BLaER1 treated with 17β-estradiol and CSF1 and Interleukin-3, amounts not matched to agents 10 nM and 100 nM (cell line): Measurements from ENCODE around the gene SYT13.

Experiments used
- H3K27ac ChIP-seq, 11 experiments: shearing (Covaris generic); formaldehyde crosslinking; 2 replicates each; pipeline ENCODE4 v1.8.1; 2022
- H3K27me3 ChIP-seq, 11 experiments: shearing (Covaris generic); formaldehyde crosslinking; 2 replicates each; pipeline ENCODE4 v1.8.1; 2022
- H3K36me3 ChIP-seq, 11 experiments: shearing (Covaris generic); formaldehyde crosslinking; 2 replicates each; pipeline ENCODE4 v1.8.1; 2022
- H3K4me1 ChIP-seq, 10 experiments: shearing (Covaris generic); formaldehyde crosslinking; 2 replicates each; pipeline ENCODE4 v1.8.1; 2022
- H3K4me2 ChIP-seq, 11 experiments: shearing (Covaris generic); formaldehyde crosslinking; 2 replicates each; pipeline ENCODE4 v1.8.1; 2022
- H3K4me3 ChIP-seq, 10 experiments: shearing (Covaris generic); formaldehyde crosslinking; 2 replicates each; pipeline ENCODE4 v1.8.1; 2022
- H3K9ac ChIP-seq, 11 experiments: shearing (Covaris generic); formaldehyde crosslinking; 2 replicates each; pipeline ENCODE4 v1.8.1; 2022
- H3K9me3 ChIP-seq, 11 experiments: shearing (Covaris generic); formaldehyde crosslinking; replicated peaks in 1 of 11; 2 replicates each; pipeline ENCODE4 v1.8.1; 2022
- H4K20me1 ChIP-seq, 11 experiments: shearing (Covaris generic); formaldehyde crosslinking; 2 replicates each; pipeline ENCODE4 v1.8.1; 2022
- Cebpa-rat ChIP-seq, 11 experiments: shearing (Covaris generic); IDR thresholded peaks; 2 replicates each; pipeline ENCODE4 v1.8.1; 2022

The SYT13 gene

GRCh38 chr11:45285250-45285828, 802 bp downstream of the SYT13 start:
- no peak overlapping the region for H3K4me2 ChIP-seq
- H3K4me3 ChIP-seq, result no peak overlapping the region
- peaks cover 0 to 18% (median 5%) of the 10 kb centered on the region in 10 experiments; a peak in 13 of 20 replicates for H3K4me1 ChIP-seq
- H4K20me1 ChIP-seq, result no peaks in the 10 kb centered on the region
- no peaks in the 10 kb centered on the region for H3K36me3 ChIP-seq
- TF ChIP-seq Cebpa-rat (IDR thresholded peaks at IDR 0.05), result no peak
- no peak overlapping the region for H3K27ac ChIP-seq
- H3K9ac ChIP-seq, result no peak overlapping the region
- H3K9me3 ChIP-seq, result peaks cover 0 to 18% (median 9%) of the 10 kb centered on the region in 11 experiments; a peak in 11 of 22 replicates
- H3K27me3 ChIP-seq, result peaks cover 4 to 26% (median 18%) of the 10 kb centered on the region in 11 experiments; a peak in 18 of 22 replicates

- Histone ChIP-seq H3K4me1 (peaks cover 0 to 25% (median 9%) of the 10 kb centered on the region in 10 experiments; a peak in 13 of 20 replicates), H3K27me3 (peaks cover 4 to 24% (median 18%) of the 10 kb centered on the region in 11 experiments; a peak in 18 of 22 replicates), H3K27ac (no peak overlapping the region), H3K9ac (no peak overlapping the region), H3K36me3 (no peaks in the 10 kb centered on the region), H3K9me3 (peaks cover 5 to 20% (median 14%) of the 10 kb centered on the region in 11 experiments; a peak in 18 of 22 replicates), H4K20me1 (no peaks in the 10 kb centered on the region), H3K4me3 (no peak overlapping the region), H3K4me2 (no peak overlapping the region)
- TF ChIP-seq Cebpa-rat (IDR thresholded peaks at IDR 0.05), result no peak
Measured at GRCh38 chr11:45282081-45282480, 4.1 kb downstream of the SYT13 start.

- Histone ChIP-seq H3K27me3 (peaks cover 0 to 10% (median 6%) of the 10 kb centered on the region in 11 experiments; a peak in 14 of 22 replicates), H3K36me3 (no peaks in the 10 kb centered on the region), H3K9me3 (peaks cover 0 to 14% (median 10%) of the 10 kb centered on the region in 11 experiments; a peak in 17 of 22 replicates), H3K9ac (no peak overlapping the region), H3K27ac (no peak overlapping the region), H3K4me1 (peaks cover 0 to 25% (median 9%) of the 10 kb centered on the region in 10 experiments; a peak in 13 of 20 replicates), H3K4me2 (peak overlapping the region in 8 of 11 experiments; percentile 15 to 50 (median 36); a peak in 14 of 22 replicates), H4K20me1 (no peaks in the 10 kb centered on the region), H3K4me3 (no peak overlapping the region)
- TF ChIP-seq Cebpa-rat (IDR thresholded peaks at IDR 0.05), result no peak
Measured at GRCh38 chr11:45280449-45280848, 5.7 kb downstream of the SYT13 start.

- H3K4me3 ChIP-seq, result no peak overlapping the region
- no peak overlapping the region for H3K9ac ChIP-seq
- TF ChIP-seq Cebpa-rat (IDR thresholded peaks at IDR 0.05), result no peak
- H4K20me1 ChIP-seq, result no peaks in the 10 kb centered on the region
- no peak overlapping the region for H3K27ac ChIP-seq
- peaks cover 0 to 25% (median 9%) of the 10 kb centered on the region in 10 experiments; a peak in 13 of 20 replicates for H3K4me1 ChIP-seq
- peaks cover 0 to 14% (median 10%) of the 10 kb centered on the region in 11 experiments; a peak in 17 of 22 replicates for H3K9me3 ChIP-seq
- H3K27me3 ChIP-seq, result peaks cover 0 to 2% (median 0%) of the 10 kb centered on the region in 11 experiments; a peak in 2 of 22 replicates
- H3K36me3 ChIP-seq, result no peaks in the 10 kb centered on the region
- peak overlapping the region in 2 of 11 experiments; percentile 30 to 50; a peak in 1 of 22 replicates for H3K4me2 ChIP-seq
Measured at GRCh38 chr11:45279645-45280044, 6.5 kb downstream of the SYT13 start.

- Histone ChIP-seq H3K4me1 (peaks cover 0 to 25% (median 9%) of the 10 kb centered on the region in 10 experiments; a peak in 13 of 20 replicates), H3K9ac (no peak overlapping the region), H3K27me3 (no peaks in the 10 kb centered on the region), H3K4me2 (no peak overlapping the region), H3K4me3 (no peak overlapping the region), H4K20me1 (no peaks in the 10 kb centered on the region), H3K27ac (no peak overlapping the region), H3K36me3 (no peaks in the 10 kb centered on the region), H3K9me3 (peaks cover 0 to 14% (median 10%) of the 10 kb centered on the region in 11 experiments; a peak in 17 of 22 replicates)
- no peak for TF ChIP-seq Cebpa-rat (IDR thresholded peaks at IDR 0.05)
Measured at GRCh38 chr11:45278714-45279113, 7.4 kb downstream of the SYT13 start.

GRCh38 chr11:45275828-45276227, 10.3 kb downstream of the SYT13 start:
- no peak for TF ChIP-seq Cebpa-rat (IDR thresholded peaks at IDR 0.05)
- Histone ChIP-seq H3K4me1 (peaks cover 0 to 12% (median 9%) of the 10 kb centered on the region in 10 experiments; a peak in 13 of 20 replicates), H3K4me3 (no peak overlapping the region), H3K4me2 (no peak overlapping the region), H3K36me3 (no peaks in the 10 kb centered on the region), H3K9me3 (peaks cover 0 to 14% (median 10%) of the 10 kb centered on the region in 11 experiments; a peak in 17 of 22 replicates), H4K20me1 (no peaks in the 10 kb centered on the region), H3K9ac (no peak overlapping the region), H3K27me3 (no peaks in the 10 kb centered on the region), H3K27ac (no peak overlapping the region)

- H3K27ac ChIP-seq, result no peak overlapping the region
- H4K20me1 ChIP-seq, result no peaks in the 10 kb centered on the region
- no peak overlapping the region for H3K9ac ChIP-seq
- H3K4me2 ChIP-seq, result no peak overlapping the region
- no peaks in the 10 kb centered on the region for H3K36me3 ChIP-seq
- TF ChIP-seq Cebpa-rat (IDR thresholded peaks at IDR 0.05), result no peak
- no peaks in the 10 kb centered on the region for H3K27me3 ChIP-seq
- H3K4me1 ChIP-seq, result no peaks in the 10 kb centered on the region
- H3K4me3 ChIP-seq, result no peak overlapping the region
- H3K9me3 ChIP-seq, result peaks cover 0 to 4% (median 1%) of the 10 kb centered on the region in 11 experiments; a peak in 14 of 22 replicates
Measured at GRCh38 chr11:45274206-45274605, 11.9 kb downstream of the SYT13 start.

- Histone ChIP-seq H3K9me3 (no peaks in the 10 kb centered on the region), H3K27me3 (no peaks in the 10 kb centered on the region), H3K36me3 (no peaks in the 10 kb centered on the region), H3K4me3 (no peak overlapping the region), H3K9ac (no peak overlapping the region), H3K4me2 (no peak overlapping the region), H4K20me1 (no peaks in the 10 kb centered on the region), H3K27ac (no peak overlapping the region), H3K4me1 (no peaks in the 10 kb centered on the region)
- no peak for TF ChIP-seq Cebpa-rat (IDR thresholded peaks at IDR 0.05)
Measured at GRCh38 chr11:45273509-45273908, 12.6 kb downstream of the SYT13 start.

- no peaks in the 10 kb centered on the region for H3K27me3 ChIP-seq
- H3K27ac ChIP-seq, result no peak overlapping the region
- no peak overlapping the region for H3K4me3 ChIP-seq
- H3K4me1 ChIP-seq, result no peaks in the 10 kb centered on the region
- TF ChIP-seq Cebpa-rat (IDR thresholded peaks at IDR 0.05), result no peak
- no peak overlapping the region for H3K4me2 ChIP-seq
- no peaks in the 10 kb centered on the region for H4K20me1 ChIP-seq
- H3K9ac ChIP-seq, result no peak overlapping the region
- no peaks in the 10 kb centered on the region for H3K9me3 ChIP-seq
- no peaks in the 10 kb centered on the region for H3K36me3 ChIP-seq
Measured at GRCh38 chr11:45272701-45273100, 13.4 kb downstream of the SYT13 start.
